HG02970 (cell line): ENCODE results near the gene TMEM192.
"Not testable (repeated sequence)": the region's sequence is repeated elsewhere in the genome, so short reads cannot be mapped to it uniquely, and the experiment has no call there.

Source experiments
- ATAC-seq: cut with Tn5 transposase; IDR thresholded peaks from one replicate; pipeline ENCODE4 v1.9.1; 2021; ENCODE audit warnings: mild to moderate bottlenecking, moderate library complexity, moderate number of reproducible peaks; ENCODE audit not compliant: unreplicated experiment, low FRiP score

TMEM192 gene

GRCh38 chr4:165095291-165095690, 17.4 kb downstream of the TMEM192 start:
- ATAC-seq = no peak

GRCh38 chr4:165094873-165095272, 17.8 kb downstream of the TMEM192 start:
- ATAC-seq = no peak

- ATAC-seq = not testable (repeated sequence)
Observed at GRCh38 chr4:165092187-165092586, 20.5 kb downstream of the TMEM192 start.

- ATAC-seq = no peak
Observed at GRCh38 chr4:165088366-165088765, 24.3 kb downstream of the TMEM192 start.

- no peak for ATAC-seq
Observed at GRCh38 chr4:165085946-165086345, 26.7 kb downstream of the TMEM192 start.

GRCh38 chr4:165084787-165085186, 27.9 kb downstream of the TMEM192 start:
- ATAC-seq = not testable (repeated sequence)

GRCh38 chr4:165079476-165079875, 33.2 kb downstream of the TMEM192 start:
- no peak for ATAC-seq

GRCh38 chr4:165077034-165077578, 35.6 kb downstream of the TMEM192 start:
- no peak for ATAC-seq

GRCh38 chr4:165073346-165073745, 39.3 kb downstream of the TMEM192 start:
- ATAC-seq = not testable (repeated sequence)

- ATAC-seq = no peak
Observed at GRCh38 chr4:165070560-165070959, 42.1 kb downstream of the TMEM192 start.

- ATAC-seq = no peak
Observed at GRCh38 chr4:165060938-165061337, 51.7 kb downstream of the TMEM192 start.

- no peak for ATAC-seq
Observed at GRCh38 chr4:165059386-165059785, 53.3 kb downstream of the TMEM192 start.

GRCh38 chr4:165058666-165059065, 54.0 kb downstream of the TMEM192 start:
- ATAC-seq = no peak

GRCh38 chr4:165055601-165056000, 57.1 kb downstream of the TMEM192 start:
- no peak for ATAC-seq

- no peak for ATAC-seq
Observed at GRCh38 chr4:165053645-165054044, 59.0 kb downstream of the TMEM192 start, which contains the start of gene TRIM75. TSS of gene TRIM75 (plus strand) at chr4:165053866. CDS start at chr4:165059148, 5,282 bp downstream.

GRCh38 chr4:165052627-165053026, 60.0 kb downstream of the TMEM192 start:
- no peak for ATAC-seq

- ATAC-seq = no peak
Observed at GRCh38 chr4:165048170-165048569, 64.5 kb downstream of the TMEM192 start.

- no peak for ATAC-seq
Observed at GRCh38 chr4:165031436-165032211, 81.0 kb downstream of the TMEM192 start, which contains the start of gene TRIM60. TSS of gene TRIM60 (plus strand) at chr4:165031999. CDS start at chr4:165040073, 8,074 bp downstream.

GRCh38 chr4:165027762-165028402, 84.8 kb downstream of the TMEM192 start:
- no peak for ATAC-seq

GRCh38 chr4:165025782-165026181, 86.9 kb downstream of the TMEM192 start:
- ATAC-seq = not testable (repeated sequence)
